CD4-positive, alpha-beta T cell (primary cell): ENCODE data around the gene SLC66A3. TPM values are rescaled to one million over a fixed set of nuclear protein-coding genes. Genes with fewer than 3 reads are reported as not detected.

Source experiments
- ATAC-seq: fragments of 200-7000 bp; cut with Tn5 transposase; one replicate; pipeline ENCODE4 v1.10.0; 2022; ENCODE audit warnings: mild to moderate bottlenecking; ENCODE audit not compliant: poor library complexity
- CTCF ChIA-PET: fragments of 350-600 bp; sonication (Branson Sonifier 250); formaldehyde crosslinking; loops from one replicate; lab custom pipeline; 2021; ENCODE audit warnings: antibody characterized with exemption, inconsistent platforms; lab: Charles Lee
- POLR2A ChIA-PET: fragments of 350-600 bp; sonication (Branson Sonifier 250); formaldehyde crosslinking; loops from one replicate; lab custom pipeline; 2021; ENCODE audit warnings: antibody characterized with exemption, inconsistent platforms; lab: Charles Lee
- DNase-seq, 14 experiments: peaks; one replicate each; pipeline ENCODE4 v3.0.0-alpha.2; 2013 to 2020; ENCODE audit warnings: mixed read lengths in 2 of 14
- H3K27ac ChIP-seq, 2 donors: one replicate each; pipeline versions ENCODE4 v1.5.1 to v1.7.0; 2013; ENCODE audit warnings: low read length in 2 of 2, low read depth in 1 of 2, mild to moderate bottlenecking in 1 of 2
- H3K27me3 ChIP-seq, 2 experiments: 1 replicate in 1 of 2; 2 replicates in 1 of 2; pipeline versions ENCODE4 v1.6.1 to v1.7.0; 2013; ENCODE audit warnings: low read length in 2 of 2, control low read depth in 1 of 2, mild to moderate bottlenecking in 1 of 2, moderate library complexity in 1 of 2; ENCODE audit not compliant: insufficient read depth in 2 of 2, control insufficient read depth in 1 of 2
- H3K36me3 ChIP-seq: one replicate; pipeline ENCODE4 v1.6.1; 2013; ENCODE audit warnings: low read length, control low read depth; ENCODE audit not compliant: insufficient read depth
- H3K4me1 ChIP-seq: one replicate; pipeline ENCODE4 v1.6.1; 2013; ENCODE audit warnings: low read length, control low read depth; ENCODE audit not compliant: insufficient read depth
- H3K4me3 ChIP-seq: one replicate; pipeline ENCODE4 v1.5.1; 2013; ENCODE audit warnings: mild to moderate bottlenecking, low read length, moderate library complexity
- H3K9me3 ChIP-seq, 2 experiments: 1 replicate in 1 of 2; 2 replicates in 1 of 2; pipeline versions ENCODE4 v1.6.1 to v1.7.0; 2013; ENCODE audit warnings: low read length in 2 of 2, mild to moderate bottlenecking in 2 of 2, control low read depth in 1 of 2, moderate library complexity in 1 of 2; ENCODE audit not compliant: control insufficient read depth in 1 of 2, insufficient read depth in 1 of 2
- H3K27ac Mint-ChIP-seq: one replicate; pipeline ENCODE4 v1.8.0; 2020; ENCODE audit warnings: mixed read lengths
- H3K27me3 Mint-ChIP-seq: one replicate; pipeline ENCODE4 v1.8.0; 2021; ENCODE audit warnings: mixed read lengths
- H3K36me3 Mint-ChIP-seq: one replicate; pipeline ENCODE4 v1.8.0; 2021; ENCODE audit warnings: low read depth, mixed read lengths
- H3K4me1 Mint-ChIP-seq: one replicate; pipeline ENCODE4 v1.8.0; 2021; ENCODE audit warnings: low read depth, mixed read lengths
- H3K4me3 Mint-ChIP-seq: one replicate; pipeline ENCODE4 v1.8.0; 2020; ENCODE audit warnings: mild to moderate bottlenecking, mixed read lengths
- H3K9me3 Mint-ChIP-seq: one replicate; pipeline ENCODE4 v1.8.0; 2020; ENCODE audit warnings: mixed read lengths
- CTCF ChIP-seq: fragments of 200-600 bp; IDR thresholded peaks from one replicate; pipeline ENCODE4 v1.8.0; 2022; ENCODE audit warnings: antibody characterized with exemption, mild to moderate bottlenecking
- intact Hi-C, 2 experiments: fragments of 100-400 bp; cut with DNase I in 1 of 2; cut with micrococcal nuclease in 1 of 2; formaldehyde crosslinking; loops; one replicate each; pipeline versions ENCODE4 v1.15.1 to v1.9.0; 2023 to 2025; cut with DNase I, micrococcal nuclease
- total RNA-seq, 174 experiments: library from RNA in 2 of 174; stranded (reverse) in 2 of 174; gene quantifications; one replicate each; pipeline ENCODE4 v1.2.3 and lab custom pipeline; 2021 to 2026

Gene SLC66A3
- total RNA-seq, 2 experiments from 2014 or later: 6.9 to 7.3 TPM

- no peak overlapping the region for H3K4me3 ChIP-seq
- Mint-ChIP-seq H3K4me1 (no peaks in the 10 kb centered on the region), H3K4me3 (no peak overlapping the region), H3K27ac (no peak overlapping the region), H3K27me3 (peaks cover 12% of the 10 kb centered on the region), H3K36me3 (no peaks in the 10 kb centered on the region), H3K9me3 (no peaks in the 10 kb centered on the region)
- POLR2A ChIA-PET: no interaction called here
- H3K27me3 ChIP-seq: no peaks in the 10 kb centered on the region
- no peak for TF ChIP-seq CTCF
- no peak for ATAC-seq
- CTCF ChIA-PET: no interaction called here
- no peak overlapping the region for H3K27ac ChIP-seq
- no peaks in the 10 kb centered on the region for H3K4me1 ChIP-seq
- intact Hi-C loops: no loop called here
- no peak for DNase-seq
- no peaks in the 10 kb centered on the region for H3K9me3 ChIP-seq
- no peaks in the 10 kb centered on the region for H3K36me3 ChIP-seq
Measured at GRCh38 chr2:11140492-11140891, 14.8 kb upstream of the SLC66A3 start.

GRCh38 chr2:11141319-11141718 lies 13.9 kb upstream of the SLC66A3 start:
- Histone ChIP-seq H3K27ac (no peak overlapping the region), H3K4me1 (no peaks in the 10 kb centered on the region), H3K27me3 (no peaks in the 10 kb centered on the region), H3K4me3 (no peak overlapping the region), H3K36me3 (no peaks in the 10 kb centered on the region), H3K9me3 (no peaks in the 10 kb centered on the region)
- Mint-ChIP-seq H3K36me3 (no peaks in the 10 kb centered on the region), H3K27me3 (peaks cover 12% of the 10 kb centered on the region), H3K4me1 (no peaks in the 10 kb centered on the region), H3K27ac (no peak overlapping the region), H3K4me3 (no peak overlapping the region), H3K9me3 (no peaks in the 10 kb centered on the region)
- ATAC-seq (no peak), DNase-seq (no peak)
- POLR2A ChIA-PET: no interaction called here
- intact Hi-C loops: no loop called here
- TF ChIP-seq CTCF: no peak
- CTCF ChIA-PET: no interaction called here

GRCh38 chr2:11142330-11142729 lies 12.9 kb upstream of the SLC66A3 start:
- no peak for TF ChIP-seq CTCF
- Histone ChIP-seq H3K27ac (no peak overlapping the region), H3K4me3 (no peak overlapping the region), H3K9me3 (no peaks in the 10 kb centered on the region), H3K36me3 (no peaks in the 10 kb centered on the region), H3K4me1 (no peaks in the 10 kb centered on the region), H3K27me3 (no peaks in the 10 kb centered on the region)
- no peak overlapping the region for H3K27ac Mint-ChIP-seq
- DNase-seq (no peak), ATAC-seq (no peak)
- no peak overlapping the region for H3K4me3 Mint-ChIP-seq
- H3K4me1 Mint-ChIP-seq: no peaks in the 10 kb centered on the region
- H3K36me3 Mint-ChIP-seq: no peaks in the 10 kb centered on the region
- intact Hi-C loops: no loop called here
- H3K27me3 Mint-ChIP-seq: peaks cover 12% of the 10 kb centered on the region
- POLR2A ChIA-PET: interaction anchor here (1.2 kb wide), 1 partner anchor 12 kb away, joined by 5 read pairs; no protein-coding TSS in a partner anchor
- CTCF ChIA-PET: interaction anchor here (0.6 to 0.7 kb wide), 3 partner anchors 10 to 341 kb away, joined by 3 to 5 read pairs (median 4); no protein-coding TSS in a partner anchor
- H3K9me3 Mint-ChIP-seq: no peaks in the 10 kb centered on the region
